Astrocyte of the cerebellum (primary cell): ENCODE measurements around the gene MLF2.

Experiments
- DNase-seq: peaks from one replicate; pipeline ENCODE4 v3.0.0-alpha.2; 2011; ENCODE audit warnings: low read depth
- H3K4me3 ChIP-seq: 2 replicates; pipeline ENCODE4 v1.5.1; 2011; ENCODE audit warnings: mild to moderate bottlenecking, low read depth, low read length, moderate library complexity
- in situ Hi-C: cut with HindIII; loops from 2 replicates; pipeline ENCODE4 v1.10.0; 2017; ENCODE audit warnings: low sequenced_read_pairs
- TF ChIP-seq, protein P1 (sequence below): IDR thresholded peaks from 2 replicates; pipeline ENCODE4 v1.5.1; 2012; ENCODE audit warnings: low read length, low read depth, moderate library complexity, mild to moderate bottlenecking; ENCODE audit errors: missing control alignments

Gene MLF2

DNA sequence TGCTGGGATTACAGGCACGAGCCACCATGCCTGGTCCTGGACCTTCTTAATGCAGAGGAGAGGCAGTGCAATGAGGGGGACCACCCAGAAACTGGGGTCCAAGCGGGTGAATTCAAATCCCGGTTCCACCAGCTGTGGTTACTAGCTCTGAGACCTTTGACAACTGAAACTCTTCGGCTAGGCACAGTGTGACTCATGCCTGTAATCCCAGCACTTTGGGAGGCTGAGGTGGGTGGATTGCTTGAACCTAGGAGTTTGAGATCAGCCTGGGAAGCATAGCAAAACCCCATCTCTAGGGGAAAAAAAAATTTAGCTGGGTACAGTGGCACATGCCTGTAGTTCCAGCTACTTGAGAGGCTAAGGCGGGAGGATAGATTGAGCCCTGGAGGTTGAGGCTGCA is 31.4 kb upstream of the MLF2 start:
- TF ChIP-seq, protein P1, sequence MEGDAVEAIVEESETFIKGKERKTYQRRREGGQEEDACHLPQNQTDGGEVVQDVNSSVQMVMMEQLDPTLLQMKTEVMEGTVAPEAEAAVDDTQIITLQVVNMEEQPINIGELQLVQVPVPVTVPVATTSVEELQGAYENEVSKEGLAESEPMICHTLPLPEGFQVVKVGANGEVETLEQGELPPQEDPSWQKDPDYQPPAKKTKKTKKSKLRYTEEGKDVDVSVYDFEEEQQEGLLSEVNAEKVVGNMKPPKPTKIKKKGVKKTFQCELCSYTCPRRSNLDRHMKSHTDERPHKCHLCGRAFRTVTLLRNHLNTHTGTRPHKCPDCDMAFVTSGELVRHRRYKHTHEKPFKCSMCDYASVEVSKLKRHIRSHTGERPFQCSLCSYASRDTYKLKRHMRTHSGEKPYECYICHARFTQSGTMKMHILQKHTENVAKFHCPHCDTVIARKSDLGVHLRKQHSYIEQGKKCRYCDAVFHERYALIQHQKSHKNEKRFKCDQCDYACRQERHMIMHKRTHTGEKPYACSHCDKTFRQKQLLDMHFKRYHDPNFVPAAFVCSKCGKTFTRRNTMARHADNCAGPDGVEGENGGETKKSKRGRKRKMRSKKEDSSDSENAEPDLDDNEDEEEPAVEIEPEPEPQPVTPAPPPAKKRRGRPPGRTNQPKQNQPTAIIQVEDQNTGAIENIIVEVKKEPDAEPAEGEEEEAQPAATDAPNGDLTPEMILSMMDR: no peak
- in situ Hi-C loops: no loop called here
- DNase-seq: no peak
- H3K4me3 ChIP-seq: no peak overlapping the region

DNA sequence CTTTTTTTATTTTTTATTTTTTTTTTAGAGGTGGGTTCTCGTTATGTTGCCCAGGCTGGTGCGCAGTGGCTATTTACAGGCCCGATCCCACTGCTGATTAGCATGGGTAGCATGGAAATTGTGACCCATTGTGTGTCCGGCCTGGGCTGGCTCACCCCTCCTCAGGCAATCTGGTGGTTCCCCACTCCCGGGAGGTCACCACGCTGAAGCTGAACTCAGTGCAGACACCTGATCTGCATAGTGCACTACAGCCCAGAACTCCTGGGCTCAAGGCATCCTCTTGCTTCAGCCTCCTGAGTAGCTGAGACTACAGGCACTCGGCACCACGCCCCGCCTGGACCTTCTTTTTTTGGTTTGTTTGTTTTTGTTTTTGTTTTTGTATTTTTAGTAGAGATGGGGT is 30.9 kb upstream of the MLF2 start:
- in situ Hi-C loops: no loop called here
- DNase-seq: no peak
- TF ChIP-seq, protein P1: no peak
- no peak overlapping the region for H3K4me3 ChIP-seq

DNA sequence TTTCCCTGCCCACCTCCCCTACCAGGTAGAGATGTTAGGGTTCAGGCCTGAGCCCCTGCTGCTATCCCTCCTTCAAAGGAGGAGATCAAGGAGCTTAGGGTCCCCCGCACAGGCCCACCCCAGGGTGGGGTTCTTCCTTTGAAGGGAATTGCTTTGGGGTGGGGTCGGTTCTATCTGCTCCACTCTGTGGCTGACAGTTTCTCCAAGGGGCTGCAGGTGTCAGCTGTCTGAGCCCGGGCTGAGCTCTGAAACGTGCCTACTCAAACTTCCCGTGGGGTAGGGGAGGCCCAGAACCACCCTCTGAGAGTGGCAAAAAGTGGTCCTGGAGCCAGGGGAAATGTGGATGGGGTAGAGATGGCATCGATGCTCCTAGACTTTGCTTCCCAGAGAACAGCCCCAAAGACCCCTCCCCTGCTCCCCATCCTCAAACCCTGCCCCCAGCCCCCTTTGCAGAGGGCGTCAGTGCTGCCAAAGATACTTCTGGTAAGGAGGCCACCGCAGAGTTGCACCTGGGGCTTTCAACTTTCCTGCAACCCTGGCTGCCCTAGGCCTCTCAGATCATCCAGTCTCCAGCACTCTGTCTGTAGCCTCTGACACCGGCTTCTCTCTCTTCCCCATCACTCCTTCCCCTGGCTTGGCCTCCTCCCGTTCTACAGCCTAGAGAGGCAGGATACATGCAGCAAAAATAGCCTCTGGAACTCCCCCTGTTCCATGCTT is 30.1 kb upstream of the MLF2 start:
- TF ChIP-seq, protein P1: no peak
- DNase-seq: no peak
- no peak overlapping the region for H3K4me3 ChIP-seq
- in situ Hi-C loops: no loop called here

DNA sequence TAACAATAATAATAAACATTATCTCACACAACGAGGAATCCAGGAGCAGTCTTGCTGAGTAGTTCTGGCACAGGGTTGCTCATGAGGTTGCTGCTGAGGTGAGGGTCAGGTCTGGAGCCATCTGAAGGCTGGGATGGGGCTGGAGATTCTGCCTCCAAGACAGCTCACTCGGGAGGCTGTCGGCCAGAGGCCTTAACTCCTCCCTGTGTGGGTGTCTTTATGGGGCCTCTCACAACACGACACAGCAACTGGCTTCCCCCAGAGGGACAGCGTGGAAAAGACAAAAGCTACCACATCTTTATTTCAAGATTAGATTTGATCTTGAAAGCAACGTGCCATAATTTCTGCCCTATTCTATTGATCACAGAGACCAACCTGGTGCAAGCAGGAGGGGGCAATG is 29.2 kb upstream of the MLF2 start:
- no peak for DNase-seq
- TF ChIP-seq, protein P1: no peak
- no peak overlapping the region for H3K4me3 ChIP-seq
- in situ Hi-C loops: no loop called here

DNA sequence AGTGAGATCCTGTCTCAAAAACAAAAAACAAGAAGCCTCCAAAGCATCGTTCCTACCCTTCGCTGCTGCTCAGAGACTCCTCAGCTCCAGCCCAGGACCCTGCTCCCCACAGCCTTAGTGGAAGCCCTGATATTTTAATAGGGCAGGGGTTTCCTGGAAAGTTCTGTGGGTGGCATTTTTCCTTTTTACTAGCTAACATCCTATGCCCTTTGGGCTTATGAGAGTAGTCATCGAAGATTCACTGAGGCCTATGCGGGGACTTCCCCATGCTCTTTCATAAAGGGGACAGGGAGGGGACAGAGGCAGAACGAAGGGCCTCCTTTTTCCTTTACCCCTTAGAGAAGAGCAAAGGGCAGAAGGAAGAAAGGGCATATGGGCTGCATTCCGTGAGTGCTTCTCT is 27.6 kb upstream of the MLF2 start:
- H3K4me3 ChIP-seq: no peak overlapping the region
- in situ Hi-C loops: no loop called here
- DNase-seq: no peak
- TF ChIP-seq, protein P1: no peak

DNA sequence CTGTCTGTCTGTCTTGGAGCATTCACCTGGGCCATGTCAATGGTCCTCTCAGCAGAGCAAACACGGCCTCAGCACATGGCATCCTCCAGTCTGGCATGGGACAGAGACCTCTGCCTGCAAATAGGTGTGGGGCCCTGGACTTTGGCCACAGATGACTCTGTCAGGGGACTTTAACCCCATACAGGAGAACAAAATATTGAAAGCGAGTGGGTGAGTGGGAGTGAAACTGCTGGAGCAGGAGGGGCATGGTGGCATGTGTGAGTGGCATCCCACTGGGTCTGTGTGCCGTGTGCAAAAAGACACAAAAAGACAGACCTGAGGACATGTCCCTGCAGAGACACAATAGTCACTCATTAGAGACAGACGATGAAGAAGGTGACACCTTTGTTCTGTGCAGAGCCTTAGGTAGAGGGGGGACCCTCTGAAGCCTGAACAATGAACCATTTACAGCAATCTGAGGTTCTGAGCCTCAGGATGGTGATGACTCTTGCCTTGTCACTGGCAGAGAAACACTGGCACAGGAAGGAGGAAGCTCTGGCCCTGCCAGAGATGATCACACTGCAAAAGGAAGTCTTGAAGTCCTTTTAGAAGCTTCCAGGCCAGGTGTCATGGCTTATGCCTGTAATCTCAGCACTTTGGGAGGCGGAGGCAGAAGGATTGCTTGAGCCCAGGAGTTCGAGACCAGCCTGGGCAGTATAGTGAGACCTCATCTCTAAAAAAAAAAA is 26.9 kb upstream of the MLF2 start:
- in situ Hi-C loops: no loop called here
- H3K4me3 ChIP-seq: no peak overlapping the region
- TF ChIP-seq, protein P1: no peak
- DNase-seq: no peak
